Measurements from ENCODE around the gene EPS8L1. TPM values are rescaled to one million over a fixed set of nuclear protein-coding genes. Genes with fewer than 3 reads are reported as not detected.

The EPS8L1 gene
- total RNA-seq, 4 donors from 2014 or later, result 1.0 to 8.7 (median 1.2) TPM

- Histone ChIP-seq H3K4me3 (no peak overlapping the region), H3K36me3 (no peaks in the 10 kb centered on the region), H3K9me3 (peaks cover 0 to 3% (median 0%) of the 10 kb centered on the region in 4 donors), H3K27me3 (peaks cover 0 to 90% (median 27%) of the 10 kb centered on the region in 4 donors), H3K27ac (replicated peaks in 1 of 4) (no peak overlapping the region), H3K4me1 (peaks cover 12 to 18% (median 16%) of the 10 kb centered on the region in 4 donors)
- intact Hi-C loops (cut with DNase I), result no loop called here
- 72% methylated on average over 9 of the region's 12 CpGs for WGBS
- no peak for TF ChIP-seq CTCF (IDR thresholded peaks at IDR 0.05)
- no peak for TF ChIP-seq EP300 (IDR thresholded peaks at IDR 0.05)
- no peak for TF ChIP-seq POLR2AphosphoS5 (IDR thresholded peaks at IDR 0.05)
- TF ChIP-seq POLR2A (IDR thresholded peaks at IDR 0.05; ENCODE audit: low read depth), result no peak
- DNase-seq (ENCODE audit: extremely low spot score), result no peak
These were observed 652 bp downstream of the EPS8L1 start for GRCh38 chr19:55076321-55076720.

- no peaks in the 10 kb centered on the region for H3K36me3 ChIP-seq
- H3K9me3 ChIP-seq, result peaks cover 0 to 3% (median 0%) of the 10 kb centered on the region in 4 donors
- no peak overlapping the region for H3K4me3 ChIP-seq
- peaks cover 20 to 25% (median 24%) of the 10 kb centered on the region in 4 donors for H3K4me1 ChIP-seq
- no peak for TF ChIP-seq CTCF (IDR thresholded peaks at IDR 0.05)
- TF ChIP-seq EP300 (IDR thresholded peaks at IDR 0.05), result no peak
- TF ChIP-seq POLR2AphosphoS5 (IDR thresholded peaks at IDR 0.05), result no peak
- TF ChIP-seq POLR2A (IDR thresholded peaks at IDR 0.05; ENCODE audit: low read depth), result no peak
- no peak overlapping the region for H3K27ac ChIP-seq (replicated peaks in 1 of 4)
- intact Hi-C loops (cut with DNase I), result no loop called here
- DNase-seq (ENCODE audit: extremely low spot score), result no peak
- 77% methylated on average over 2 of the region's 2 CpGs for WGBS
- H3K27me3 ChIP-seq, result peaks cover 6 to 90% (median 29%) of the 10 kb centered on the region in 4 donors
These were observed 1.4 kb downstream of the EPS8L1 start for GRCh38 chr19:55077106-55077505.

GRCh38 chr19:55078996-55079395 is 3.3 kb downstream of the EPS8L1 start:
- TF ChIP-seq CTCF (IDR thresholded peaks at IDR 0.05) (no peak), POLR2A (IDR thresholded peaks at IDR 0.05; ENCODE audit: low read depth) (no peak), POLR2AphosphoS5 (IDR thresholded peaks at IDR 0.05) (no peak), EP300 (IDR thresholded peaks at IDR 0.05) (no peak)
- DNase-seq (ENCODE audit: extremely low spot score), result no peak
- 40% methylated on average over 1 of the region's 5 CpGs for WGBS
- Histone ChIP-seq H3K9me3 (no peaks in the 10 kb centered on the region), H3K4me3 (no peak overlapping the region), H3K36me3 (no peaks in the 10 kb centered on the region), H3K27ac (replicated peaks in 1 of 4) (no peak overlapping the region), H3K27me3 (peaks cover 17 to 93% (median 47%) of the 10 kb centered on the region in 4 donors), H3K4me1 (peaks cover 23 to 37% (median 30%) of the 10 kb centered on the region in 4 donors)
- intact Hi-C loops (cut with DNase I), result no loop called here

GRCh38 chr19:55079400-55080038 is 3.9 kb downstream of the EPS8L1 start:
- WGBS, result 65% methylated on average over 19 of the region's 19 CpGs
- H3K4me1 ChIP-seq, result peaks cover 23 to 37% (median 30%) of the 10 kb centered on the region in 4 donors
- H3K27ac ChIP-seq (replicated peaks in 1 of 4), result no peak overlapping the region
- no peaks in the 10 kb centered on the region for H3K36me3 ChIP-seq
- H3K9me3 ChIP-seq, result no peaks in the 10 kb centered on the region
- no peak for DNase-seq (ENCODE audit: extremely low spot score)
- no peak overlapping the region for H3K4me3 ChIP-seq
- peaks cover 18 to 93% (median 52%) of the 10 kb centered on the region in 4 donors for H3K27me3 ChIP-seq
- no peak for TF ChIP-seq EP300 (IDR thresholded peaks at IDR 0.05)
- intact Hi-C loops (cut with DNase I), result no loop called here

GRCh38 chr19:55080121-55080967 is 4.7 kb downstream of the EPS8L1 start:
- Histone ChIP-seq H3K27me3 (peaks cover 18 to 94% (median 56%) of the 10 kb centered on the region in 4 donors), H3K4me1 (peaks cover 23 to 37% (median 30%) of the 10 kb centered on the region in 4 donors), H3K27ac (replicated peaks in 1 of 4) (no peak overlapping the region), H3K36me3 (no peaks in the 10 kb centered on the region), H3K4me3 (peak overlapping the region; percentile 39 to 57 (median 46)), H3K9me3 (no peaks in the 10 kb centered on the region)
- intact Hi-C loops (cut with DNase I), result no loop called here
- no peak for DNase-seq (ENCODE audit: extremely low spot score)
- 2% methylated on average over 29 of the region's 55 CpGs for WGBS
- no peak for TF ChIP-seq EP300 (IDR thresholded peaks at IDR 0.05)
- TF ChIP-seq POLR2AphosphoS5 (IDR thresholded peaks at IDR 0.05), result no peak
- no peak for TF ChIP-seq POLR2A (IDR thresholded peaks at IDR 0.05; ENCODE audit: low read depth)
- no peak for TF ChIP-seq CTCF (IDR thresholded peaks at IDR 0.05)
